Smooth muscle cell of the brain vasculature (primary cell): ENCODE data around the gene BCLAF1.
"Not testable (repeated sequence)": the region's sequence is repeated elsewhere in the genome, so short reads cannot be mapped to it uniquely, and the experiment has no call there.

ENCODE experiments used
- DNase-seq: peaks from one replicate; pipeline ENCODE4 v3.0.0-alpha.2; 2012; ENCODE audit warnings: low read depth, low spot score

The BCLAF1 gene

GRCh38 chr6:136249336-136249735 lies 40.3 kb downstream of the BCLAF1 start:
- no peak for DNase-seq

DNA sequence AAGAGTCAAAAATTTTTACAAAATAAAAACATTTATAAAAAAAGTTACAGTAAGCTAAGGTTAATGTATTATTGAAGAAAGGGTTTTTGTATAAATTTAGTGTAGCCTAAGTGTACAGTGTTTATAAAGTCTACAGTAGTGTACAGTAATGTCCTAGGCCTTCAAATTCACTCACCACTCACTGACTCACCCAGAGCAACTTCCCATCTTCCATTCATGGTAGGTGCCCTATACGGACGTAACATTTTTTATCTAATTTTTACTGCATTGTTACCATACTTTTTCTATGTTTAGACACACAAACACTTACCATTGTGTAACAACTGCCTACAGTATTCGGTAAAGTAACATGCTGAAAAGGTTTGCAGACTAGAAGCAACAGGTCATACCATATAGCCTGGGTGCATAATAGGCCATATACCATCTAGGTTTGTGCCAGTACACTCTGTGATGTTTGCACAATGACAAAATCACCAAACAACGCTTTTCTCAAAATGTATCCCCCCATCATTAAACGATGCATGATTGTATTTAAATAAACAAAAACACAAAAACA lies 45.5 kb downstream of the BCLAF1 start:
- DNase-seq: no peak

DNA sequence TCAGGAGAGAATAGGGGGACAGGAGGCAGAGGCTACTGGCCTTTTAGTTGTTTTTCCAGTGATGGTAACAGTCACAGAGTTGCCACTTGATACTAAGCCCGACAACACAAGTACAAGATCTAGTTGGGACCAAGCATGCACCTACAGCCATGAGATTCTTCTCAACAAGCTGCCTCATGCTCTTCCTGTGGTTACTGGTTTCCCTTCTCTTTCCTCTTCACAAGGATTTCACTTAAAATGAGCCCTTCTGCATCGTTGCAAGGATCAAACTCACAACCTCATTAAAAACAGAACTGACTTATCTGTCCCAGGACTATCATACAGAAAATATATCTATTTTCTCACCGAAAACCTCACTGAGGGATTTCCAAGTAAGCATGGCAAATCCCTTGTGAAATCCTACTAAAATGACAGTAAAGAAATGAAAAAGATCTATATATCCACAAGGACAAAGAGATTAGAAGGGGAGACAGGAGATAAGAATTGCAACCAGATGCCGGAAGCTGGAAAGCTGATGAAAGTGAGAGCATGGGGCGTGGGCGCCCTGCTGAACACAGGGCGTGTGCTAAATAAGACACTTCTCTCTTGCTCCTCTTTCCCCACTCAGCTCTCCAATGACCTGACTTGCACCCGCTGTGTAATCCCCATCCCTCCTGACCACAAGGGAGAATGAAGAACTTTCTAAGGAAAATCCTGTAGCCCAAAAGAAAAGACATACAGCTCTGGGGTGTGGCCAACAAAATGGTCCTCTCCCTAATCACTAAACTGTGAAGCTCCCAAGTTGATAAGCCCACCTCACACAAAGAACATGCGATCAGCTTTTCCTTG lies 53.0 kb downstream of the BCLAF1 start:
- DNase-seq: no peak

DNA sequence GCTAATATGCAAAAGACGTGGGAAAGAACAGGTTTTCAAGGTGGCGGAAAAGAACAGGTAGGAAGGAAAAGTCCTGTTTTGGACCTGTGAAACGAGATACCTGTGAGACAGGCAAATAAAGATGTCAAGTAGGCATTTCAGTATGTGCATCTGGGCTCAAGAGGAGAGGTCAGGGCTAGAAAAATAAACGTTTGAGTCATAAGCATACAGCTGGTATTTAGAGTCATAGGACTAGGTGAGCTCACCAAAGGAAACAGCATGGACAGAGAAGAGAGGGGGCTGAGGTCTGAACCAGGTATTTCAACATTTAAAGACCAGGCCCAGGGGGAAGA lies 54.4 kb downstream of the BCLAF1 start:
- DNase-seq: no peak

DNA sequence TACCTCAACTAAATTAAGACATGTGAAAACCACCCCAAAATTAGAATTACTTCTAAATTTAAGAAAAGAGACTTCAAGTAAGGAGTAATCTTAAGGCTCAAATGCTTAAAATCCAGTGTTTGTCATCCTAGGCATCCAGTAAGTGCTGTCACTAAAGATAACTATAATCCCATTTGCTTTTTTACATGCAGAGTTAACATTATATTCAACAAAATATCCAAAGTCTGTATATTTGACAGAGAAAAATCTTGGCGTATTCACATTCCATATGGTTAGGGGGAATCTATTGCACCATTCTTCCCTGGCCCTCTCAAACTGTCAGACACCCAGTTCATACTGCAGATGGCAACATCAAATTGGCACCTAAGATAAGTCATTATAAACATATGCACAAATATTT lies 56.9 kb downstream of the BCLAF1 start:
- DNase-seq: no peak

DNA sequence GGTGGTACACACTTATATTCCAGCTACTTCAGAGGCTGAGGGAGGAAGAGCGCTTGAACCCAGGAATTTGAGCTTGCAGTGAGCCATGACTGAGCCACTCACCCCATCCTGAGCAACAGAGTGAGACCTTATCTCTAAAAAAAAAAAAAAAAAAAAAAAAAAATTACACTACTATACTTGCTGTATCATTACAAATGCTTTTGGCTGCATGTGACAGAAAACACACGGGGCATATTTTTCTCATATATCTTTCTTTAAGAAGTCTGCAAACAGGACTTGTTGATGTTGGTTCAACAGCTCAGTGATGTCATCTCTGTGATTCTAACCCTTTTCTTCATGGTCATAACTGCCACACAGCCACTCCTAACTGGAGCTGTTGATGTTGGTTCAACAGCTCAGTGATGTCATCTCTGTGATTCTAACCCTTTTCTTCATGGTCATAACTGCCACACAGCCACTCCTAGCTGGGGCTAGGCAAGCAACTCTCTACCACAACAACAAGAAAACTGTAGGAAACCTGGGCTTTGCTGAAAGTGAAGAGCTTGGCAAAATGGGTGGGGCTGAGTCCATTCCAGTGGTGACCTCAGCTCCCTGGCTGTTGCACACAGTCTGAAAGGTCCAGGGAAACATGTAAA lies 59.3 kb downstream of the BCLAF1 start:
- no peak for DNase-seq

DNA sequence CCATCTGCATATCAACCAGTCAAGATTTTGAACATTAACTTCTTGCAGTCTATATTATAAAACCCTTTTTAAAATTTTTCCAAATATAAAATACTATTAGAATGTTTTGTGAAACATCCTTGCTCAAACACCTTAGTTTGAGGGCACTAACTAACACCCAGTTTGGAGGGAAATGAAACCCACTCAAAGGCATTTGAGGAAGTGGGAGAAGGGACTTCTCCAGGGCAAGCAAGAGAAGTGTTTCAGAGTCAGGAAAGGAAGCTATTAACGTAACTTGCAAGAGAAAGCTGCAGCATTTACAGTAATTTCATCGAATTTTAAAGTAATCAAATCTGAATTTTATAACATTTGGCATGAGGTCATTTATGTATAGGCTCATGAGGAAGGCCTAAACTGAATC lies 60.8 kb downstream of the BCLAF1 start:
- DNase-seq: no peak

- DNase-seq: no peak
Measured at GRCh38 chr6:136226674-136227377, 62.8 kb downstream of the BCLAF1 start.

GRCh38 chr6:136226027-136226673 lies 63.5 kb downstream of the BCLAF1 start:
- no peak for DNase-seq

DNA sequence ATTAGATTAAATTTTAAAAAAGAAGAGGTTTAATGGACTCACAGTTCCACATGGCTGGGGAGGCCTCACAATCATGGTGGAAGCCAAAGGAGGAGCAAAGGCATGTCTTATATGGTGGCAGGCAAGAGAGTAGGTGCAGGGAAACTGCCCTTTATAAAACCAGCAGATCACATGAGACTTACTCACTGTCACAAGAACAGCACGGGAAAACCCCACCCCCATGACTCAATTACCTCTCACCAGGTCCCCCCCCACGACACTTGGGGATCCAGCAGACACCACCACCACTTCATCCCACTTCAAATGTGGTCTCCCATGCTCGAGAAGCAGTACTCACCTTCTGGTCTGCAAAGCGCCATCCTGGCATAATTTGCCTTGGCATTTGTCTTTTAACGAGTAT lies 64.2 kb downstream of the BCLAF1 start:
- no peak for DNase-seq

DNA sequence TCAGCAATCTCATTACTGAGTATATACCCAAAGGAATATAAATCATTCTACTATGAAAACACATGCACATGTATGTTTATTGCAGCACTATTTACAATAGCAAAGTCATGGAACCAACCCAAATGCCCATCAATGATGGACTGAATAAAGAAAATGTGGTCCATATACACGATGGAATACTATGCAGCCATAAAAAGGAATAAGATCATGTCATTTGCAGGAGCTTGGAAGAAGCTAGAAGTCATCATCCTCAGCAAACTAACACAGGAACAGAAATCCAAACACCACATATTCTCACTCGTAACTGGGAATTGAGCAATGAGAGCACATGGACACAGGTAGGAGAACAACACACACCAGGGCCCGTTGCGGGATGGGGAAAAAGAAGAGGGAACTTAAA lies 64.7 kb downstream of the BCLAF1 start:
- not testable (repeated sequence) for DNase-seq

- DNase-seq: no peak
Measured at GRCh38 chr6:136216503-136217401, 72.9 kb downstream of the BCLAF1 start.

DNA sequence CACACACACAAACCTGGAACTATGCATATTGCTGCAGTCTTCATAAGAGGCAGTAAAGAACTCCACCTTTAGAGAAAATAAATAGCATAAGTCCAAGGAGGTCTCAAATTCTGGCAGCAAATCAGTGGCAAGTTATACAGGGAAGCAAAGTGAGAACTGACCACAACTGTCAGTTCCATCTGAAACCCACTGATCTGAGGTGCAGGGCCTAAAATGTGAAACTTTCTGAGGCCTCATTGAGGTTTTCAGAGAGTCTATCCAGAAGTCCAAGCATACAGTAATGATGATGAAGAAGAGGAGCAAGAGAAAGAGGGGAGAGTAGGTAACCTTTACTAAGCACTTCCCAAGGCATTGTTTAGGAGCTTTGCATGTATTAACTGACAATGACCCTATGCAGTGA lies 75.8 kb downstream of the BCLAF1 start:
- DNase-seq: no peak

- DNase-seq: no peak
Measured at GRCh38 chr6:136213012-136213539, 76.6 kb downstream of the BCLAF1 start.

DNA sequence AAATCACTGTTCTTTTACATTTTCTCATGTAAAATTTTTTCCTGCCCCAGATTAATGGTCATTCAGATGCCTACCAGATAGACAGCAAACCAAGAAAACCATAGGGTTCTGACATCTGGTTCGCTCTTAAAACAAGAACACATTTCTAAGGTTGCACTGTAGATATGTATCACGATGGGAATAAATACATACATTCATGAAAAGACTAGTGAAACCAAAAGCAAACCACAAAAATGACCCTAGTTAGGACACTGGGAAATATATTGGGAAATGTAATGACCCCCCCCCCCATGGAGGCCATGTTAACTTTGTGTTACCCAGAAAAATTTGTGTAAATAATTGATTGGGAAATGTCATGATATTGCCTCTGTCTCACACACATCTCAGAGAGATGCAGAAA lies 77.0 kb downstream of the BCLAF1 start:
- DNase-seq: no peak

- DNase-seq: no peak
Measured at GRCh38 chr6:136210398-136211165, 79.1 kb downstream of the BCLAF1 start.

DNA sequence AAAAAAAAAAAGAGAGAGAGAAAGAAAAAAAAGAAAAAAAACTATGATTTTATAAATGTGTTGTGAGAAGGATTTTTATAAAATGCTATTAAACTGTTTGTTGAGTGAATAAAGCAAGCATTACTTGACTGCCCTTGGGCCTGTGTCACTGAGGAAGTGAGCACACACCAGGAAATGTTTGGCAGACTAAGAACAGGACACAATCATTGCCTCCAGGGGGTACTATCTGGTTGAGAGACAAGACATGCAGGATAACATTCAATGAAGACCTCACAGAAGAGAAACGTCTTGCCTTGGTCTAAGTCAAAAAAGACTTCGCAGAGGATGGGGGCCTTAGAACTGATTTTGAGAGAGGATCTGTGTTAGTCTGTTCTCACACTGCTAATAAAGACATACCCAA lies 80.2 kb downstream of the BCLAF1 start:
- no peak for DNase-seq

- DNase-seq: no peak
Measured at GRCh38 chr6:136208783-136209182, 80.9 kb downstream of the BCLAF1 start.
